ENCODE results near the gene CCSER1.

DNA sequence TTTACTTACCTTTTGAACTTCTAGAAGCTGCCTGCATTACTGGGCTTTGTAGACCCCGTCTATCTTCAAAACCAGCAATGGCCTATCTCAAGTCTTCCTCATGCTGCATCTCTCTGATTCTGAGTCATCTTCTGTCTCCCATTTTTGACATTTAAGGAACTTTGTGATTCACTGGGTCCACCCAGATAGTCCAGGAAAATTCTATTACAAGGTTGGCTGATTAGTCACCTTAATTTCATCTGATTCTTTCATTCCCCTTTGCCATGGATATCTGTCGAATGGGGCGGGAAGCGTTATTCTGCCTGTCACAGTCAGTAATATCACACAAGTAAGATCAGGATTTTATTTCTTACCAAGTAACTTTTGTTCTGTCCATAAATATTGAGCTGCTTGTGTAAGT, 618.0 kb downstream of the CCSER1 start:
- TF ChIP-seq, protein P1, sequence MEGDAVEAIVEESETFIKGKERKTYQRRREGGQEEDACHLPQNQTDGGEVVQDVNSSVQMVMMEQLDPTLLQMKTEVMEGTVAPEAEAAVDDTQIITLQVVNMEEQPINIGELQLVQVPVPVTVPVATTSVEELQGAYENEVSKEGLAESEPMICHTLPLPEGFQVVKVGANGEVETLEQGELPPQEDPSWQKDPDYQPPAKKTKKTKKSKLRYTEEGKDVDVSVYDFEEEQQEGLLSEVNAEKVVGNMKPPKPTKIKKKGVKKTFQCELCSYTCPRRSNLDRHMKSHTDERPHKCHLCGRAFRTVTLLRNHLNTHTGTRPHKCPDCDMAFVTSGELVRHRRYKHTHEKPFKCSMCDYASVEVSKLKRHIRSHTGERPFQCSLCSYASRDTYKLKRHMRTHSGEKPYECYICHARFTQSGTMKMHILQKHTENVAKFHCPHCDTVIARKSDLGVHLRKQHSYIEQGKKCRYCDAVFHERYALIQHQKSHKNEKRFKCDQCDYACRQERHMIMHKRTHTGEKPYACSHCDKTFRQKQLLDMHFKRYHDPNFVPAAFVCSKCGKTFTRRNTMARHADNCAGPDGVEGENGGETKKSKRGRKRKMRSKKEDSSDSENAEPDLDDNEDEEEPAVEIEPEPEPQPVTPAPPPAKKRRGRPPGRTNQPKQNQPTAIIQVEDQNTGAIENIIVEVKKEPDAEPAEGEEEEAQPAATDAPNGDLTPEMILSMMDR (IDR thresholded peaks at IDR 0.05 in 8 of 11, conservative IDR thresholded peaks at IDR 0.05 in 3 of 11), result no peak
- TF ChIP-seq POLR2A (IDR thresholded peaks at IDR 0.05), result no peak
